GM21786 (cell line): ENCODE data around the gene LTO1.
"Not testable (repeated sequence)": the region's sequence is repeated elsewhere in the genome, so short reads cannot be mapped to it uniquely, and the experiment has no call there.

Source experiments
- ATAC-seq: cut with Tn5 transposase; IDR thresholded peaks from one replicate; pipeline ENCODE4 v1.9.1; 2021; ENCODE audit not compliant: unreplicated experiment

LTO1 gene

GRCh38 chr11:69702239-69702691, 27.1 kb upstream of the LTO1 start:
- no peak for ATAC-seq

- no peak for ATAC-seq
Observed at GRCh38 chr11:69700278-69701140, 25.4 kb upstream of the LTO1 start.

- no peak for ATAC-seq
Observed at GRCh38 chr11:69699213-69699612, 24.1 kb upstream of the LTO1 start.

- ATAC-seq, result no peak
Observed at GRCh38 chr11:69698362-69698761, 23.2 kb upstream of the LTO1 start.

- no peak for ATAC-seq
Observed at GRCh38 chr11:69697861-69698260, 22.7 kb upstream of the LTO1 start.

- ATAC-seq, result no peak
Observed at GRCh38 chr11:69697469-69697843, 22.3 kb upstream of the LTO1 start.

- no peak for ATAC-seq
Observed at GRCh38 chr11:69696749-69697468, 21.8 kb upstream of the LTO1 start.

- ATAC-seq, result not testable (repeated sequence)
Observed at GRCh38 chr11:69695995-69696394, 20.8 kb upstream of the LTO1 start.

- no peak for ATAC-seq
Observed at GRCh38 chr11:69695581-69695980, 20.4 kb upstream of the LTO1 start.

GRCh38 chr11:69694781-69695180, 19.6 kb upstream of the LTO1 start:
- ATAC-seq, result no peak

GRCh38 chr11:69692422-69692821, 17.3 kb upstream of the LTO1 start:
- no peak for ATAC-seq

- ATAC-seq, result no peak
Observed at GRCh38 chr11:69691463-69691862, 16.3 kb upstream of the LTO1 start.

- ATAC-seq, result no peak
Observed at GRCh38 chr11:69689484-69690319, 14.5 kb upstream of the LTO1 start.

GRCh38 chr11:69687969-69688771, 13.0 kb upstream of the LTO1 start:
- ATAC-seq, result not testable (repeated sequence)

GRCh38 chr11:69686856-69687255, 11.7 kb upstream of the LTO1 start:
- no peak for ATAC-seq

- no peak for ATAC-seq
Observed at GRCh38 chr11:69686452-69686851, 11.3 kb upstream of the LTO1 start.

- ATAC-seq, result no peak
Observed at GRCh38 chr11:69685348-69685747, 10.2 kb upstream of the LTO1 start.

GRCh38 chr11:69684651-69685050, 9.5 kb upstream of the LTO1 start:
- no peak for ATAC-seq

GRCh38 chr11:69683764-69684333, 8.7 kb upstream of the LTO1 start:
- no peak for ATAC-seq

- no peak for ATAC-seq
Observed at GRCh38 chr11:69682681-69683326, 7.7 kb upstream of the LTO1 start.
